Gastrocnemius medialis (tissue), 4 donors: ENCODE data around the gene SERPINE1.

Source experiments
- POLR2A ChIP-seq, 2 donors: fragments of 450-650 bp; IDR thresholded peaks; one replicate each; pipeline ENCODE4 v1.6.1; 2017; ENCODE audit warnings: antibody characterized with exemption in 2 of 2, mild to moderate bottlenecking in 2 of 2, moderate library complexity in 2 of 2
- TF ChIP-seq, protein P1 (sequence below), 5 experiments: fragments of 450-650 bp in 3 of 5; fragments of 200-600 bp in 2 of 5; sonication (generic) in 2 of 5; IDR thresholded peaks in 4 of 5; conservative IDR thresholded peaks in 1 of 5; 1 replicate in 4 of 5; 2 replicates in 1 of 5; pipeline ENCODE4 v1.5.1; 2016 to 2019; ENCODE audit warnings: antibody characterized with exemption in 5 of 5, mild to moderate bottlenecking in 3 of 5, moderate library complexity in 3 of 5

- TF ChIP-seq, protein P1, sequence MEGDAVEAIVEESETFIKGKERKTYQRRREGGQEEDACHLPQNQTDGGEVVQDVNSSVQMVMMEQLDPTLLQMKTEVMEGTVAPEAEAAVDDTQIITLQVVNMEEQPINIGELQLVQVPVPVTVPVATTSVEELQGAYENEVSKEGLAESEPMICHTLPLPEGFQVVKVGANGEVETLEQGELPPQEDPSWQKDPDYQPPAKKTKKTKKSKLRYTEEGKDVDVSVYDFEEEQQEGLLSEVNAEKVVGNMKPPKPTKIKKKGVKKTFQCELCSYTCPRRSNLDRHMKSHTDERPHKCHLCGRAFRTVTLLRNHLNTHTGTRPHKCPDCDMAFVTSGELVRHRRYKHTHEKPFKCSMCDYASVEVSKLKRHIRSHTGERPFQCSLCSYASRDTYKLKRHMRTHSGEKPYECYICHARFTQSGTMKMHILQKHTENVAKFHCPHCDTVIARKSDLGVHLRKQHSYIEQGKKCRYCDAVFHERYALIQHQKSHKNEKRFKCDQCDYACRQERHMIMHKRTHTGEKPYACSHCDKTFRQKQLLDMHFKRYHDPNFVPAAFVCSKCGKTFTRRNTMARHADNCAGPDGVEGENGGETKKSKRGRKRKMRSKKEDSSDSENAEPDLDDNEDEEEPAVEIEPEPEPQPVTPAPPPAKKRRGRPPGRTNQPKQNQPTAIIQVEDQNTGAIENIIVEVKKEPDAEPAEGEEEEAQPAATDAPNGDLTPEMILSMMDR (IDR thresholded peaks at IDR 0.05 in 4 of 5, conservative IDR thresholded peaks at IDR 0.05 in 1 of 5) = no peak
- no peak for TF ChIP-seq POLR2A (IDR thresholded peaks at IDR 0.05)
Observed at GRCh38 chr7:101122933-101123702, 3.8 kb upstream of the SERPINE1 start.
